Peyer's patch (tissue), 4 donors: ENCODE data around the gene LAGE3. TPM values are rescaled to one million over a fixed set of nuclear protein-coding genes. Genes with fewer than 3 reads are reported as not detected.

ENCODE experiments used
- DNase-seq, 3 donors: peaks; one replicate each; pipeline ENCODE4 v3.0.0-alpha.2; 2017 to 2019
- H3K27ac ChIP-seq, 4 donors: fragments of 200-600 bp; sonication (generic); one replicate each; pipeline ENCODE4 v1.5.1; 2016 to 2019
- H3K27me3 ChIP-seq, 2 donors: fragments of 200-600 bp; sonication (generic); one replicate each; pipeline ENCODE4 v1.5.1; 2019
- H3K36me3 ChIP-seq, 3 donors: fragments of 200-600 bp; sonication (generic); one replicate each; pipeline ENCODE4 v1.5.1; 2016 to 2019
- H3K4me1 ChIP-seq, 4 donors: fragments of 200-600 bp; sonication (generic); one replicate each; pipeline ENCODE4 v1.5.1; 2016 to 2019
- H3K4me3 ChIP-seq, 4 donors: fragments of 200-600 bp; sonication (generic); 1 replicate in 3 of 4; 2 replicates in 1 of 4; pipeline ENCODE4 v1.5.1; 2016 to 2019; ENCODE audit warnings: mild to moderate bottlenecking in 1 of 4
- H3K9me3 ChIP-seq, 4 donors: fragments of 200-600 bp; sonication (generic); one replicate each; pipeline ENCODE4 v1.5.1; 2016 to 2019; ENCODE audit warnings: mild to moderate bottlenecking in 1 of 4
- CTCF ChIP-seq, 6 experiments: fragments of 450-650 bp in 4 of 6; fragments of 200-600 bp in 2 of 6; sonication (generic) in 1 of 6; IDR thresholded peaks; one replicate each; pipeline ENCODE4 v1.5.1; 2017 to 2019; ENCODE audit warnings: antibody characterized with exemption in 6 of 6, mild to moderate bottlenecking in 3 of 6, moderate library complexity in 1 of 6
- POLR2A ChIP-seq, 2 donors: fragments of 450-650 bp; IDR thresholded peaks; one replicate each; pipeline ENCODE4 v1.5.1; 2017; ENCODE audit warnings: antibody characterized with exemption in 2 of 2, mild to moderate bottlenecking in 2 of 2, moderate library complexity in 2 of 2
- total RNA-seq, 4 donors: library from RNA; depleted of rRNA; stranded (reverse); fragments of >200 nt; gene quantifications; one replicate each; pipeline ENCODE4 v1.1.0, GENCODE V29; 2016

Gene LAGE3
- total RNA-seq, 4 donors from 2014 or later, result 8.5 to 15.7 (median 10.8) TPM

- Histone ChIP-seq H3K4me3 (no peak overlapping the region), H3K9me3 (no peaks in the 10 kb centered on the region), H3K27me3 (no peaks in the 10 kb centered on the region), H3K36me3 (peaks cover 0 to 7% (median 0%) of the 10 kb centered on the region in 3 donors), H3K4me1 (peaks cover 0 to 21% (median 6%) of the 10 kb centered on the region in 4 donors), H3K27ac (no peak overlapping the region)
- DNase-seq, result peak in 1 of 3 donors; percentile 45
- TF ChIP-seq POLR2A (IDR thresholded peaks at IDR 0.05) (no peak), CTCF (IDR thresholded peaks at IDR 0.05) (no peak)
Observed at GRCh38 chrX:154488336-154489075, 9.4 kb upstream of the LAGE3 start.

- no peaks in the 10 kb centered on the region for H3K9me3 ChIP-seq
- H3K4me1 ChIP-seq, result peaks cover 0 to 21% (median 6%) of the 10 kb centered on the region in 4 donors
- no peak overlapping the region for H3K4me3 ChIP-seq
- TF ChIP-seq POLR2A (IDR thresholded peaks at IDR 0.05) (no peak), CTCF (IDR thresholded peaks at IDR 0.05) (no peak)
- no peaks in the 10 kb centered on the region for H3K27me3 ChIP-seq
- no peak for DNase-seq
- peaks cover 0 to 7% (median 0%) of the 10 kb centered on the region in 3 donors for H3K36me3 ChIP-seq
- peak overlapping the region in 1 of 4 donors; percentile 90 for H3K27ac ChIP-seq
Observed at GRCh38 chrX:154487518-154488290, 8.6 kb upstream of the LAGE3 start.

- Histone ChIP-seq H3K27me3 (no peaks in the 10 kb centered on the region), H3K4me1 (peaks cover 0 to 21% (median 6%) of the 10 kb centered on the region in 4 donors), H3K9me3 (no peaks in the 10 kb centered on the region), H3K4me3 (peak within 1 kb of the TSS; percentile 63 to 77 (median 72)), H3K36me3 (peaks cover 0 to 7% (median 0%) of the 10 kb centered on the region in 3 donors), H3K27ac (peak within 1 kb of the TSS; percentile 85 to 91 (median 88))
- peak; percentile 68 to 80 (median 73) for DNase-seq
- peak in 1 of 6 experiments; percentile 4 for TF ChIP-seq CTCF (IDR thresholded peaks at IDR 0.05)
- peak in 1 of 2 donors; percentile 45 for TF ChIP-seq POLR2A (IDR thresholded peaks at IDR 0.05)
Observed at GRCh38 chrX:154486396-154487207, 7.5 kb upstream of the LAGE3 start, which contains the start of gene UBL4A. TSS of gene UBL4A (minus strand) at chrX:154486615. CDS start at chrX:154486584, 31 bp downstream.

GRCh38 chrX:154486052-154486395 lies 6.9 kb upstream of the LAGE3 start:
- H3K4me1 ChIP-seq, result peaks cover 0 to 21% (median 6%) of the 10 kb centered on the region in 4 donors

More at GRCh38 chrX:154486052-154486395, 6.9 kb upstream of the LAGE3 start:
- peak overlapping the region; percentile 63 to 77 (median 72) for H3K4me3 ChIP-seq
- H3K9me3 ChIP-seq, result no peaks in the 10 kb centered on the region
- H3K27ac ChIP-seq, result peak overlapping the region; percentile 85 to 91 (median 88)
- TF ChIP-seq CTCF (IDR thresholded peaks at IDR 0.05) (no peak), POLR2A (IDR thresholded peaks at IDR 0.05) (no peak)
- H3K27me3 ChIP-seq, result no peaks in the 10 kb centered on the region
- peak in 2 of 3 donors; percentile 56 to 61 for DNase-seq
- H3K36me3 ChIP-seq, result peaks cover 0 to 7% (median 0%) of the 10 kb centered on the region in 3 donors
